Heart right ventricle (tissue), 16 donors: ENCODE results near the gene POP4. TPM values are rescaled to one million over a fixed set of nuclear protein-coding genes. Genes with fewer than 3 reads are reported as not detected.

Experiments
- ATAC-seq, 8 donors: fragments of 200-7000 bp; cut with Tn5 transposase; one replicate each; pipeline ENCODE4 v1.9.1; 2020; ENCODE audit warnings: mild to moderate bottlenecking in 8 of 8, moderate library complexity in 8 of 8, moderate number of reproducible peaks in 1 of 8
- DNase-seq, 2 donors: peaks; one replicate each; pipeline ENCODE4 v3.0.0-alpha.2; 2020
- H3K27ac ChIP-seq, 10 donors: fragments of 200-600 bp; sonication (generic) in 2 of 10; one replicate each; pipeline versions ENCODE4 v1.5.0 to v1.8.0; 2020 to 2022; ENCODE audit warnings: mild to moderate bottlenecking in 3 of 10
- H3K27me3 ChIP-seq, 7 donors: fragments of 200-600 bp; one replicate each; pipeline ENCODE4 v1.8.0; 2021 to 2022; ENCODE audit warnings: mild to moderate bottlenecking in 2 of 7
- H3K36me3 ChIP-seq, 9 donors: fragments of 200-600 bp; sonication (generic) in 1 of 9; one replicate each; pipeline versions ENCODE4 v1.5.0 to v1.8.0; 2020 to 2022; ENCODE audit warnings: mild to moderate bottlenecking in 2 of 9
- H3K4me1 ChIP-seq, 9 donors: fragments of 200-600 bp; sonication (generic) in 1 of 9; one replicate each; pipeline versions ENCODE4 v1.5.0 to v1.8.0; 2020 to 2022; ENCODE audit warnings: mild to moderate bottlenecking in 4 of 9
- H3K4me3 ChIP-seq, 10 donors: fragments of 200-600 bp; sonication (generic) in 2 of 10; one replicate each; pipeline versions ENCODE4 v1.5.0 to v1.8.0; 2020 to 2022; ENCODE audit warnings: mild to moderate bottlenecking in 7 of 10, moderate library complexity in 2 of 10
- H3K9me3 ChIP-seq, 11 donors: fragments of 200-600 bp in 10 of 11; sonication (generic) in 2 of 11; one replicate each; pipeline versions ENCODE4 v1.5.0 to v1.8.0; 2013 to 2022; ENCODE audit warnings: mild to moderate bottlenecking in 2 of 11, control low read depth in 1 of 11, moderate library complexity in 1 of 11
- WGBS, 2 donors: extraction: QIAGEN DNeasy Blood & Tissue Kit; methylation state at CpG; one replicate each; pipeline ENCODE4 v1.1.7; 2013; ENCODE audit warnings: inconsistent platforms in 1 of 2; 5-methylcytosine and 5-hydroxymethylcytosine counted together
- intact Hi-C, 10 donors: fragments of 100-400 bp; cut with DNase I; formaldehyde crosslinking; loops; one replicate each; pipeline versions ENCODE4 v1.11.1 to v1.14.2; 2022
- polyA plus RNA-seq, 2 donors: library from polyadenylated mRNA; stranded (reverse); fragments of 200-250 nt; gene quantifications; one replicate each; pipeline ENCODE4 v1.2.3, GENCODE V29; 2013
- total RNA-seq, 10 donors: library from RNA; stranded (reverse); fragmentation: NEBNext Ultra II Directional in 3 of 10; extraction: Animal tissue kit (Norgen Biotek cat#: 25700) in 3 of 10; gene quantifications; one replicate each; pipeline versions ENCODE4 v1.2.1 to v1.2.4, GENCODE V29; 2021 to 2023
- TF ChIP-seq, protein P1 (sequence below), 9 donors: fragments of 200-600 bp; sonication (generic) in 2 of 9; IDR thresholded peaks; one replicate each; pipeline versions ENCODE4 v1.5.0 to v1.8.0; 2021 to 2022; ENCODE audit warnings: antibody characterized with exemption in 9 of 9, mild to moderate bottlenecking in 5 of 9, moderate library complexity in 1 of 9
- donor health status: Arrhythmogenic right ventricular cardiomyopathy.
- donor health status: ischemic (EF 13 %, LVEDD 7.1; RV severe dilation, severe dysfunction).
- donor health status: healthy with polysubstance abuse.
- donor health status: DM: no; HTN: yes; CAD: no.
- donor health status: DM: no; HTN: no; CAD: no.
- donor health status: ischemic (EF 25% LVEDD 6.9; RV normal size, moderate dysfunction).
- donor health status: ischemic (EF 25% LVEDD 5.7; RV mildly dilated, moderate dysfunction).
- donor health status: healthy.
- donor health status: DM: yes; HTN: yes; CAD: no.
- donor health status: Ischemic cardiomyopathy.
- donor health status: ischemic (EF 35%, LVEDD 5.7; RV mildly dilated, moderate dysfunction).
- donor health status: nonischemic (EF 11% LVEDD 7.7; RV severe dilation, severe dysfunction).
- donor health status: DM: yes; HTN: yes; CAD: no.
- donor health status: PGD.
- donor health status: ischemic (EF 29% LVEDD 5.4; RV normal size, mild dysfunction).
- donor health status: nonischemic (EF 23%, LVEDD 6.1; RV moderate dilation, normal function).

Gene POP4
- total and polyA plus RNA-seq, 12 donors = 46.6 to 108 (median 51.7) TPM

DNA sequence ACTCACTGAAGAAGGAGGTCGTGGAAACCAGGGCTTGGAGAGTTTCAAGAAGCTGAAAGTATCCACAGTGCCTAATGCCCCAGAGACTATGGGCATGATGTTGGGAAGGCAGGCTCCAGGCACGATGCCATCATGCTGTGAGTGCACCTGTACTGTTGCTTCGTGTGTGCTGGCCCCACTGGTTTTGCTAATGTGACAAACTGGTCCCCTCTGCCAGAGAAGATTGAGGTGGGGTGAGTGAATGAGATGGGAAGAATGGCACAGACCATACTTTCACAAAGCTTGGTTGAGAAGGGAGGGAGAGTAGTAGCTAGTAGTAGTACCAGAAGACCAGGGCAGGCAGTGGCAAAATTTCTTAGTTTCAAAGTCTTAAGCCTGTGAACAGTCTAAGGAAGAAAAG lies 19.0 kb upstream of the POP4 start:
- Histone ChIP-seq H3K36me3 (no peaks in the 10 kb centered on the region), H3K27me3 (peaks cover 0 to 69% (median 38%) of the 10 kb centered on the region in 7 donors), H3K4me1 (no peaks in the 10 kb centered on the region), H3K27ac (peak overlapping the region in 1 of 10 donors; percentile 40), H3K9me3 (peaks cover 0 to 14% (median 0%) of the 10 kb centered on the region in 11 donors), H3K4me3 (no peak overlapping the region)
- WGBS, 2 donors = 60 to 66% methylated on average over 3 of the region's 3 CpGs
- no peak for ATAC-seq
- DNase-seq = no peak
- intact Hi-C loops = no loop called here
- TF ChIP-seq, protein P1, sequence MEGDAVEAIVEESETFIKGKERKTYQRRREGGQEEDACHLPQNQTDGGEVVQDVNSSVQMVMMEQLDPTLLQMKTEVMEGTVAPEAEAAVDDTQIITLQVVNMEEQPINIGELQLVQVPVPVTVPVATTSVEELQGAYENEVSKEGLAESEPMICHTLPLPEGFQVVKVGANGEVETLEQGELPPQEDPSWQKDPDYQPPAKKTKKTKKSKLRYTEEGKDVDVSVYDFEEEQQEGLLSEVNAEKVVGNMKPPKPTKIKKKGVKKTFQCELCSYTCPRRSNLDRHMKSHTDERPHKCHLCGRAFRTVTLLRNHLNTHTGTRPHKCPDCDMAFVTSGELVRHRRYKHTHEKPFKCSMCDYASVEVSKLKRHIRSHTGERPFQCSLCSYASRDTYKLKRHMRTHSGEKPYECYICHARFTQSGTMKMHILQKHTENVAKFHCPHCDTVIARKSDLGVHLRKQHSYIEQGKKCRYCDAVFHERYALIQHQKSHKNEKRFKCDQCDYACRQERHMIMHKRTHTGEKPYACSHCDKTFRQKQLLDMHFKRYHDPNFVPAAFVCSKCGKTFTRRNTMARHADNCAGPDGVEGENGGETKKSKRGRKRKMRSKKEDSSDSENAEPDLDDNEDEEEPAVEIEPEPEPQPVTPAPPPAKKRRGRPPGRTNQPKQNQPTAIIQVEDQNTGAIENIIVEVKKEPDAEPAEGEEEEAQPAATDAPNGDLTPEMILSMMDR (IDR thresholded peaks at IDR 0.05) = no peak

DNA sequence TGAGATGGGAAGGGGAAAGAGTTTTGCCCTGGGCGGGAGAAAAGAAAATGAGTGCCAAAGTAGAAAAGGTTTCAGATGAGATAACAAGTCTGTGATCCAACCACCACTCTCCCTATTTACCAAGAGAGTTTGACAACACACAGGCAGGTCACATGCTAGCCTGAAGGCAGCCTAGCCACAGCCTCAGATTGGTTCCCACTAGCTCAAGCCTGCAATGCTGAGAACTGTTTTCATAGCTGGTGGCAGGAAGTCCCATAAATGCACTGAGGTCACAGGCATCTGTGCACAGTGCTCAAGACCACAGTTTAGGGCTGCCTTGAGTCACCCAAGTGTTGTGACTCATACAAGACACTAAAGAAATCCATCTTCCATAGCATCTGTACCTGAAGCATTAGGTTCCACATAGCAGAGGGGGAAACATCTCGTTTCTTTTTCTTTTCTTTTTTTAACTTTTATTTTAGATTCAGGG lies 18.5 kb upstream of the POP4 start:
- H3K9me3 ChIP-seq = peaks cover 0 to 14% (median 0%) of the 10 kb centered on the region in 11 donors
- H3K4me3 ChIP-seq = no peak overlapping the region
- no peaks in the 10 kb centered on the region for H3K36me3 ChIP-seq
- ATAC-seq (no peak), DNase-seq (no peak)
- TF ChIP-seq, protein P1 (IDR thresholded peaks at IDR 0.05) = no peak
- peak overlapping the region in 1 of 10 donors; percentile 40 for H3K27ac ChIP-seq
- H3K4me1 ChIP-seq = no peaks in the 10 kb centered on the region
- WGBS, 2 donors = 57 to 62% methylated on average over 2 of the region's 2 CpGs
- peaks cover 0 to 69% (median 40%) of the 10 kb centered on the region in 7 donors for H3K27me3 ChIP-seq
- intact Hi-C loops = no loop called here

DNA sequence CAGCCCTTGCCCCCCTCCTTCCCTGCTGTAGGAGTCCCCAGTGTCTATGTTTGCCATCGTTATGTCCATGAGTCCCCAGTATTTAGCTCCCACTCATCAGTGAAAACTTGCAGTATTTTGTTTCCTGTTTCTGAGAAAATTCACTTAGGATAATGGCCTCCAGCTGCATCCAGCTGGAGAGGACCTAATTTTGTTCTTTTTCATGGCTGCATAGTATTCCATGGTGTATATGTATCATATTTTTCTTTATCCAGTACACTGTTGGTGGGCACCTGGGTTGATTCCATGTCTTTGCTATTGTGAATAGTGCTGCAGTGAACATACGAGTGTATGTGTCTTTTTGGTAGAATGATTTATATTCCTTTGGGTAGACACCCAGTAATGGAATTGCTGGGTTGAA lies 18.0 kb upstream of the POP4 start:
- no peaks in the 10 kb centered on the region for H3K4me1 ChIP-seq
- TF ChIP-seq, protein P1 (IDR thresholded peaks at IDR 0.05) = no peak
- intact Hi-C loops = no loop called here
- no peak overlapping the region for H3K4me3 ChIP-seq
- peaks cover 0 to 14% (median 0%) of the 10 kb centered on the region in 11 donors for H3K9me3 ChIP-seq
- H3K36me3 ChIP-seq = no peaks in the 10 kb centered on the region
- WGBS, 2 donors = 86 to 88% methylated on average over 2 of the region's 2 CpGs
- peaks cover 0 to 64% (median 40%) of the 10 kb centered on the region in 7 donors for H3K27me3 ChIP-seq
- no peak overlapping the region for H3K27ac ChIP-seq
- DNase-seq = no peak
- no peak for ATAC-seq

DNA sequence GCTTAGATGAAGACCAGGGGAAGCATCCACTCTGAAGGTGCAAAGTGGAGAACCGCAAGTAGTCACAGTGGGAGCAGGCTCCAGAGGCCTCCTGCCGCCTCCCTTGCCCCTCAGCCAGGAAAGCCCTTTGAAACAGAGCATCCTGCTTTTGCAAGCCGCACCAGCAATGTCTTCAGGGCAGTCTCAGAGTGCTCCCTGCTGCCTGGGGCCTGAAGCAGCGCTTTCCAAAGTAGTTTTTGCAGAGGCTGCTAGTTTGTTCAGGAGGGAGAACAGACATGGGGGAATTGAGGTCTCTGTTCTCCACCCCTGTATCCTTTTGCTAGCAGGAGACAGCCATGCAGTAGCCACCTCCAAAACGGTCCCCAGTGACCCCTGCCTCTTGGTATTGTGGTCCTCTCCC lies 15.8 kb upstream of the POP4 start:
- Histone ChIP-seq H3K4me3 (no peak overlapping the region), H3K4me1 (no peaks in the 10 kb centered on the region), H3K36me3 (no peaks in the 10 kb centered on the region), H3K27me3 (peaks cover 0 to 76% (median 51%) of the 10 kb centered on the region in 7 donors), H3K27ac (no peak overlapping the region), H3K9me3 (peaks cover 0 to 5% (median 0%) of the 10 kb centered on the region in 11 donors)
- 31 to 35% methylated on average over 5 of the region's 5 CpGs for WGBS, 2 donors
- ATAC-seq (no peak), DNase-seq (no peak)
- TF ChIP-seq, protein P1 (IDR thresholded peaks at IDR 0.05) = no peak
- intact Hi-C loops = no loop called here
